HG02981 (cell line): ENCODE data around the gene COPZ1.
"Not testable (repeated sequence)": the region's sequence is repeated elsewhere in the genome, so short reads cannot be mapped to it uniquely, and the experiment has no call there.

ENCODE experiments used
- ATAC-seq: cut with Tn5 transposase; IDR thresholded peaks from one replicate; pipeline ENCODE4 v1.9.1; 2021; ENCODE audit warnings: mild to moderate bottlenecking, moderate library complexity; ENCODE audit not compliant: unreplicated experiment

COPZ1 gene, protein sequence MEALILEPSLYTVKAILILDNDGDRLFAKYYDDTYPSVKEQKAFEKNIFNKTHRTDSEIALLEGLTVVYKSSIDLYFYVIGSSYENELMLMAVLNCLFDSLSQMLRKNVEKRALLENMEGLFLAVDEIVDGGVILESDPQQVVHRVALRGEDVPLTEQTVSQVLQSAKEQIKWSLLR

DNA sequence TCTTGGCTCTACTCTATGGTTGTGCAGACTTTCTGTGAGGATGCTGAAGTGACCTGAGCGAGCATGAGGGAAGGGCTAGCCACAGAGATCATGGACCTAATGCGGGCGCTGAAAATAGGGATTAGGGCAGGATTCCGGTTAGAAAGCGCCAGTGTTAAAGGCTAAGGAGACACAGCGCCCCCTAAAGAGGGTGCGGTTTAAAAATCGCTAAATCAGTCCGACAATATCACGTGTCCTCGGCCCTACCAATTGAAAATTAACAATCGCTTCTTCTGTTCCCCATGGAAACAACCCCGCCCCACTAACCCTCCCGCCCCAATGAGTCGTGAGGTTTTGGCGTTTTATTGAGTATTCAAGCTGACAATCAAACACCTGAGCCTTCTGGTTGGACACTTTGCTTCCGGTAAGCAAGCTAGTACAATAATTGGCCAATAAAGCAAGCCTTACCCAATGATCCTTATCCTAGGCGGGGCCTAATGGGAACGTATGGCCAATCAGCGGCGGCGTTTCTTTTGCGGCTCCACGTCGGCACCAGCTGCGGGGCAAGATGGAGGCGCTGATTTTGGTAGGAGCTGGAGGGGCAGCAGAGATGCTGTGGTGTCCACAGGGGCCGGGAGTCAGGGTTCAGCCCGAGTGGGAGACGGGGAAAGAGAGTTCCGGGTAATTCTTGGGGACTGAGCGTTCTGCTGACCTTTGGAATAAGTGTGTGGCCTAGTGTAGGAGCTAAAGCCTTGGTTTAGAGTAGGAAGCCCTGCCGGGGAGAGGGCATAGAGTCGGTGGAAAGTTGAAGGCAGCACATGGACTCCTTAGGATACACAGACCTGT, at the start of gene COPZ1:
COPZ1 (plus strand) TSS at position 515 of the 825 bp plus-strand sequence; CDS start at position 548, 33 bp downstream.
- peak; percentile 97 for ATAC-seq

DNA sequence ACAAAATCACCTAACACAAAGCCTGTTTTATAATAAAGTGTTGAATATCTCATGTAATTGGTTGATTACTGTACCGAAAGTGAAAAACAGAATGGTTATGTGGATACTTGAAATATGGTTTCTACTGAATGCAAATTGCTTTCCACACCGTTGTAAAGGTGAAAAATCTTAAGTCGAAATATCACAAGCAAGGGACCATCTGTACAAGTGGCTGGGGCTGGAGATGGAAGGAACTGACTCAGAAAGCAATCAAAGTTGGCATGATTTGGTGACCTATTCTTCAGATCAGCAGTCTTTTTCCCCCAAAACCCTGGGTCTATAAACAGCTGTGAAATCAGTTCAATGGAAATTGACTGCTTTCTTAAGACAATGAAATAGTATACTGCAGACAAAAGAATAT, 48.6 kb upstream of the COPZ1 start:
- ATAC-seq = no peak

DNA sequence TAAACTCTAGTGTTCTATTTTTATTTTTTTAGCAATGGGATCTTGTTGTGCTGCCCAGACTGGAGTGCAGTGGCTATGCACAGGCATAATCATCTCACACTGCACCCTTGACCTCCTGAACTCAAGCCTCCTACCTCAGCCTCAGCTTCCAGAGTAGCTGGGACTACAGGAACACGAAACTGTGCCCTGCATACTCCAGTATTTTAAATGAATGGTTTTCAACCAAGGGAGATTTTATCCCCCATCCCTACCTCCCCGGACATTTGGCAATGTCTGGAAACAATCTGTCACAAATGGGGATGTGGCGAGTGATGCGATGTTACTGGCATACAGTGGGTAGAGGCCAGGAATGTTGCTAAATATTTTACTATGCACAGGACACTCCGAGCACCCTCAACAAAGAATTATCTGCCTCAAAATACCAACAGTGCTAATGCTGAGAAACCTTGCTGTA, 47.1 kb upstream of the COPZ1 start:
- no peak for ATAC-seq

DNA sequence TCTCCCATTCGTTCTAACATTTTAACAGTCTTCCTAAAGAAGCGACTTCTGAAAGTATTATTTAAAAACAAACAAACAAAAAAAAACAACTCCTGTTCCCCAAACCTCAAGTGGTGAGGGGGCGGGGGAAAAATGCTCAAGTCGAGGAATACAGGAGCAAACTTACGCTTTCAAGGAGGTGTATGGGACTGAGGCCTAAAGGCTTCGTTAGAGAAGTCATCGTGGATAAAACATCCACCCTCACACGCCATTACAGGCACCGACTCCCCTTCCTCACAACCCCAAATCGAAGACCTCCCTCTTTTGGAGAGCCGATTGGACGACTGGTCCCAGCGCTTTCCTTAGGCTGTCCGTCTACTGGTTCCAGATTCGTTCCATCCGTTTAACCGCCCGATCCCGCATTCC, 45.7 kb upstream of the COPZ1 start:
- ATAC-seq = no peak

DNA sequence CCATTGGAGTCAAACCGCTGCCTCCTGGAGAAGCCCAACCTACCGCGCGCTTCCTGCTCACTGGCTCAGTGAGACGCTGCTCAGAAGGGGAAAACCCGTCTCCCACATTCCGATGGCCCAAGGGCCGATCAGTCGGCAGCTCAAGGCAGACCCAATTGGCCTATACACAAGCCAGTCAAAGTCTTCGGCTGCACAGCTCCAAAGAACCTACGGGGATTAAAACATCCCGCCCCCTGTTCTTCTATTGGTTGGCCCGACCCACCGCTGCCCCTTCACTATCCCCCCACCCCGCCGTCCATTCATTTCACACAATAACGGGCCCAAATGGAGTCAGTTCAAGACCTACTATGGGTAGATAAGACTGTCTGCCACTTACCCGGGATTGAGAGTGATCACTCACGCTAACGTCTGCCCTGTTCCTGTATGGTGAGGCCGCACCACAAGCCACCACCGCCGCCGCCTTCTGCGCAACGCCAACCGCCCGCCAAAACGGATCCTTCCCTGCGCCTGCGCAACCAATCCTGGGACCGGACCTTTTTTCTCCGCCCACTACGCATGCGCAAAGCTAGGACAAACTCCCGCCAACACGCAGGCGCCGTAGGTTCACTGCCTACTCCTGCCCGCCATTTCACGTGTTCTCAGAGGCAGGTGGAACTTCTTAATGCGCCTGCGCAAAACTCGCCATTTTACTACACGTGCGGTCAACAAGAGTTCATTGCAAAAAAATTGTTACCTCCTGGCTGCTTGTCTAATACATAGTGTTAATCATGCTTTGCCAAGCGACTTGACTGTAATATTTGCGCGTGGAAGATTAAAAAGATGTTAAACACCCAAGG, 45.1 kb upstream of the COPZ1 start, which contains the start of gene CBX5:
CBX5 (minus strand) TSS at position 491 of the 836 bp plus-strand sequence. CDS start 22,472 bp downstream, outside the sequence.
- ATAC-seq = peak; percentile 66

DNA sequence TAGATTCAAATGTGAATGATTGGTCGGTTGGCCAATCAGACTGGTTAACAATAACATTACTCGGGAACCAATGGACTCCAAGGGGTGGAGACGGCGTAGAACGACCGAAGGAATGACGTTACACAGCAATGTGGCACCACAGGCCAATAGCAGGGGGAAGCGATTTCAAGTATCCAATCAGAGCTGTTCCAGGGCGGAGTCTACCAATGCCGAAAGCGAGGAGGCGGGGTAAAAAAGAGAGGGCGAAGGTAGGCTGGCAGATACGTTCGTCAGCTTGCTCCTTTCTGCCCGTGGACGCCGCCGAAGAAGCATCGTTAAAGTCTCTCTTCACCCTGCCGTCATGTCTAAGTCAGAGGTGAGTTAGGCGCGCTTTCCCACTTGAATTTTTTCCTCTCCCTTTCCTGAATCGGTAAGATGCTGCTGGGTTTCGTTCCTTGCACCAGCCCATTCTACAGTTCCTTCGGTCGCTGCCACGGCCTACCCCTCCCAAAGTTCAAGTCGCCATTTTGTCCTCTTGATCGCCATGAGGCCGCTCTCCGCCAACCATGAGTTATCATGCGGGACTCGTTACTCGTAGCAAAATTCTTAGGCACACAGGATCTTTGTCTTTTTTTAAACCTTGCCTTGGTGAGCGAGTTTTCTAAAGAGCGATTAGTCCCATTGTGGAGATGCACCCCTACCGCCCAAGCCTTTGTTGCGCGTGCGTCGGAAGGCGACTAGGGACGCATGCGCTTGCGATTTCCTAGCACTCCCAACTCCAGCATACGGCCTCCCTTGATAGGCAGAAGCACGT, 44.3 kb upstream of the COPZ1 start, which contains the start of gene HNRNPA1:
HNRNPA1 (plus strand) TSS at position 259 of the 793 bp plus-strand sequence; CDS start at position 341, 82 bp downstream.
- peak; percentile 85 for ATAC-seq

DNA sequence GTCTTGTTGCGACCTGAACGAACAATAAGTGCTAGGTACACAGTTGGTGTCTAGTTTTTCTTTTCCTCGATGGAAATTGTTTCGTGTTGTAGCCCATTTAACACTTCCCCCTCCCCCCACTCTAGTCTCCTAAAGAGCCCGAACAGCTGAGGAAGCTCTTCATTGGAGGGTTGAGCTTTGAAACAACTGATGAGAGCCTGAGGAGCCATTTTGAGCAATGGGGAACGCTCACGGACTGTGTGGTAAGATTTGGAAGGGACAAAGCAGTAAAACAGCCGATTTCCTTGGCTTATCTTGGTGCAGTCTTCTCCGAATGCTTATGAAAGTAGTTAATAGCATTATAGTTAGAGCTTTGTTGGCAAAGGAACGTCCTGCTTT, 43.7 kb upstream of the COPZ1 start:
- not testable (repeated sequence) for ATAC-seq

DNA sequence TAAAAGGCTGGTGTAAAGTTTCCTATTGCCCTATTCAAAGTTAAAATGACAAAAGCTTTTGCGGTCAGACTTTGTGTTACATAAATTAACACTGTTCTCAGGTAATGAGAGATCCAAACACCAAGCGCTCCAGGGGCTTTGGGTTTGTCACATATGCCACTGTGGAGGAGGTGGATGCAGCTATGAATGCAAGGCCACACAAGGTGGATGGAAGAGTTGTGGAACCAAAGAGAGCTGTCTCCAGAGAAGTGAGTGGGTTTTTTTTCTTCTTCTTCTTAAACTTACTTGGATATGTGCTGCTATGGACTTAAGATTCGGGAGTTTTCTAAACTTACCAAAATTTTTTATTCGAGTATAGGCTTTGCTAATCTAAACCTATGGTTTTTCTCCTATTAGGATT, 43.2 kb upstream of the COPZ1 start:
- ATAC-seq = not testable (repeated sequence)

DNA sequence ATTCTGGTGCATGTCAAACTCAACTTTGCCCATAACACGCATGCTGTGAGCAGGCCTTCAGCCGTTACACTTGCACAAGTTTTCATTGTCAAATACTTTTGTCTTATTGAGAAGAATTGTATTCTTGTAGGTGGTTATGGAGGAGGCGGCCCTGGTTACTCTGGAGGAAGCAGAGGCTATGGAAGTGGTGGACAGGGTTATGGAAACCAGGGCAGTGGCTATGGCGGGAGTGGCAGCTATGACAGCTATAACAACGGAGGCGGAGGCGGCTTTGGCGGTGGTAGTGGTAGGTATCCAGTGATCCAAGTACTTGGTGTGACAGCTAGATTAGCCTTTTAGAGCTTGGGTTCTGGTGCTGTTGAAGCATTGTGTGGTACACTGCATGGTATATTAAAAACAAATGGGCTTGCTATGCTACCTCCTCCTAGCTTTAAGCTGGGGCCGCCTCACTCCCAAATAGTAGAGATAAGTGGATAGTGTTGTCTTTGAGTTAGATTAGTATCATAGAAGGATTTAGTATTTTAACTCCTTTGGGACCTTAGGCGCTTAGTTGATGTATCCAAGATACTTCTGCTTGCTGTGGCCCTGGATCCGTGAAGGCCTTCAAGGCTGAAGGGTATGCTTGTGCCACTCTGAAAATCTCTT, 41.9 kb upstream of the COPZ1 start:
- no peak for ATAC-seq

DNA sequence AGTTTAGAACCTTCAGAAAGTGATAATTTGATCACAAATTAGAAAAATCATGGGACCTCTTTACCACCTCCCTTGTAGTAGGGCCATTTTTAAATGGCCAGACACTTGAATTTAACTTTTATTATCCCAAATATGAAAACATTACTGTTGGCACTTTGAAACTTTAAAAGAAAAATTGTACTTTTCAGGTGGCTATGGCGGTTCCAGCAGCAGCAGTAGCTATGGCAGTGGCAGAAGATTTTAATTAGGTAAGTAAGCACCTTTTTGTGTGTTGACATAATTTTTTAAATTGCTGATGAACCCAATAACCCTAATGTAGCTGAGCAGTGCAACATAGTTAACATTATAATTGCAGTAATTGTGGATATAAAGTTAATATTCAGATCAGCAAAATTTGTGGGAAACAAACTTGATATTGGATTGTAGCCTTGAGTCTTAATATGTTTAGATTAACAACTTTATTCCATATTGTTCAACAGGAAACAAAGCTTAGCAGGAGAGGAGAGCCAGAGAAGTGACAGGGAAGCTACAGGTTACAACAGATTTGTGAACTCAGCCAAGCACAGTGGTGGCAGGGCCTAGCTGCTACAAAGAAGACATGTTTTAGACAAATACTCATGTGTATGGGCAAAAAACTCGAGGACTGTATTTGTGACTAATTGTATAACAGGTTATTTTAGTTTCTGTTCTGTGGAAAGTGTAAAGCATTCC, 40.7 kb upstream of the COPZ1 start:
- ATAC-seq = not testable (repeated sequence)

DNA sequence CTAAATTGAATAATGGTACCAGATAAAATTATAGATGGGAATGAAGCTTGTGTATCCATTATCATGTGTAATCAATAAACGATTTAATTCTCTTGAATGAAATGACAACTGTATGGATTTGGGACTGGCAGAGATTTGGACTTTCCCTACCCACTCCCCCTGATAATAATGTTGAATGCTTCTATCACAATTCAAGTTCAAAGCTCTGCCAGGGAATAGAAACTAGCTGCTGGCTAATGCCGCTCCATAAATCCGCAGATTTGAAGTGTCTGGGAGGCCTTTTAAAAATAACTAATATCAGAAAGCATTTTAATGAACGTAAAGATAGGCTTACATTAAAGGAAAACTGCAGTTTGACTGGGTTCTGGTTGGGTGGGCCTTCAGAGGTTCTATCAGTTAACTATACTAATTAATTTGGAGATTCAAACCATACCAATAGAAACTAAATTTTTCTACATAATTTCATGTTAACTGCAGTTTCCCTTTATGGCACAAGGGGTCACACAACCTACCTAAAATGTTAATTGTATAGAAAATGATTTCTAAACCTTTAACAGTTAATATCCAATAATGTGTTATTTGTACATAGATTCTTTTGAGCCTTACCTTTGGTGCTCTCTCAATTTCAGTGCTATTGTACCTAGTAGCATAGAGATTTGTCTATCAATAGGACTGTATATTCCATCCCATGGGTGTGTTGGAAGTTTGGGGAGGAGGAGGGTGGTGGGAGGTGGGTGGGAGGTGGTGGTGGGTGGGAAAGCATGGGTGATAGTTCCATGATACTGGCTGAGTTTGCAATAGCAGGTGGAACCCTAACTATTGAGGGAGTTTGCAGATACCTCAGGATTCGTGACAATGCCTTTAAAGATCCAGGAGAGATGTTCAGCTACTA, 39.5 kb upstream of the COPZ1 start:
- ATAC-seq = no peak

DNA sequence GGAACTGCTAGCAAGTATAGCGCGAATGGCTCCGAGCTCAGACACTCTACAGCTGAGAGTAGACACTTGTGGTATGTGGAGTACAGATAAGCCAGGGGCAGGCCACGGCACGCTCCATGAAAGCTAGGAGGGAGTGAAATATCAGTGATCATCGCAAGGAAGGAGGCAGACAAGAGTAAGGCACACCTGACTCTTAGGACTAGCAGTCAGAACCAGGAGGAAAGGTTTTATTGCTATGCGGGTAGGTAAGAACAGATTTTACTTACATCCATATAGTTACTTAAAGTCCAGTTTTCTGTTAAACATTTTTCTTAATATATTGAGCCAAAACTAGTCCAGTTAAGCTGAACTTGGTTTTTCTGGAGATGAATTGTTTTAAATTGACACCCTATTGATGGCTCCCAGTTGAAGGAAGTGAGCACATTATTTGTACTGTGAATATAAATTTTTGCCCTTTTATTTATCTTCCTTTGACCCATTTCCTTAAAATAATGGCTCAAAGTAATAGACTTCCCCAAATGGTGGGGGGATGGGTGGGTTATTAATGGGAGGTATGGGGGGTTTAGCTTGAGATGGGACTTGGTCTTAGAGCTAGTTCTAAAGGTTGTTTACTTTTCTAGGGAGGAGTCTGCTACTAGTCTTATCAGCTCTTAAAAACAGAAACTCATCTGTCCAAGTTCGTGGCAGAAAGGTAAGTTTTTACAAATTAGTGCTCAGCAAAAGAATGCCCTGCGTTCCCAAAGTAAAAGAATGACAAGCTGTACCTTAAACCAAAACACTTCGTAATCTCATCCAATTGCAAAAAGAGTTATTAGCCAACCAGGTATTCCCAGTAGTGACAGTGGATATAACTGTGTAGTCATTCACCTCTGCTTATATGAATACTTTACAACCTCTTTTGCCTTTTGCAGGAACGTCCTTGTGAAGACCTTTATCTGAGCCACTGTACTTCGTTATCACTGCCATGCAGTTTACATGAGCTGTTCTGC, 38.6 kb upstream of the COPZ1 start:
- ATAC-seq = no peak

DNA sequence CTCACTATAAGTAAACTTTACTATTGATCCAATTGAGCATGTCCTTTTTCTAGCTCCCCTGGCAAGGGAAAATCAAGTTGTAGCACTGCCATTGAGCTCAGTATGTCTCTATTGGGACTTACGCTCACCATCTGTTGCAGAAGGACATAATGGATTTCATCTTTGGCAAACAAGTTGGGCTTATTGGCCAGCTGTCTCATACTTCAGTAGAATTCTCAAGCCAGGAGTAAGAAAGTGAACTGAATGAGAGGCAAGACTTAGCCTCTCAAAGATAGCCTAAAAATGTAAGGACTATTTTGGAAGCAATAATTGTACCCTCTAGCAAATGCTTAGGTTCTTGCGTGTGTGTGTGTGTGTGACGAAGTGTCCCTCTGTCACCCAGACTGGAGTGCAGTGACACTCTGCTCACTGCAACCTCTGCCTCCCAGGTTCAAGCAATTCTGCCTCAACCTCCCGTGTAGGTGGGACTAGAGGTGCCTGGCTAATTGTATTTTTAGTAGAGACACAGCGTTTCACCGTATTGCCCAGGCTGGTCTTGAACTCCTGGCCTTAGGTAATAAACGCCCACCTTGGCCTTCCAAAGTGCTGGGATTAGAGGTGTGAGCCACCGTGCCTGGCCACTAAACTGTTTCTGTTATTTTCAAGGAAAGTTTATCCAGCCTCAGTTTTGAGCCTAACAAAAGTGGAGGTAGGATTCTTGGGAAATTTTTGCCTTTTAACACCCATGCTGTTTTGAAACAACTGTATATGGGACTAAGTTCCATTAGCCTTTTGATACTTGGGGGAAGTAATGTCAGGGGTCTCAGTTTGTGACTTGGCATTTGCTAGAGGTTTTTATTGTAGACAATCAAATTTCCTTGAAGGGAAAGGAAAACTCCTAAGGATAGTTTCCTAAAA, 37.4 kb upstream of the COPZ1 start:
- no peak for ATAC-seq

DNA sequence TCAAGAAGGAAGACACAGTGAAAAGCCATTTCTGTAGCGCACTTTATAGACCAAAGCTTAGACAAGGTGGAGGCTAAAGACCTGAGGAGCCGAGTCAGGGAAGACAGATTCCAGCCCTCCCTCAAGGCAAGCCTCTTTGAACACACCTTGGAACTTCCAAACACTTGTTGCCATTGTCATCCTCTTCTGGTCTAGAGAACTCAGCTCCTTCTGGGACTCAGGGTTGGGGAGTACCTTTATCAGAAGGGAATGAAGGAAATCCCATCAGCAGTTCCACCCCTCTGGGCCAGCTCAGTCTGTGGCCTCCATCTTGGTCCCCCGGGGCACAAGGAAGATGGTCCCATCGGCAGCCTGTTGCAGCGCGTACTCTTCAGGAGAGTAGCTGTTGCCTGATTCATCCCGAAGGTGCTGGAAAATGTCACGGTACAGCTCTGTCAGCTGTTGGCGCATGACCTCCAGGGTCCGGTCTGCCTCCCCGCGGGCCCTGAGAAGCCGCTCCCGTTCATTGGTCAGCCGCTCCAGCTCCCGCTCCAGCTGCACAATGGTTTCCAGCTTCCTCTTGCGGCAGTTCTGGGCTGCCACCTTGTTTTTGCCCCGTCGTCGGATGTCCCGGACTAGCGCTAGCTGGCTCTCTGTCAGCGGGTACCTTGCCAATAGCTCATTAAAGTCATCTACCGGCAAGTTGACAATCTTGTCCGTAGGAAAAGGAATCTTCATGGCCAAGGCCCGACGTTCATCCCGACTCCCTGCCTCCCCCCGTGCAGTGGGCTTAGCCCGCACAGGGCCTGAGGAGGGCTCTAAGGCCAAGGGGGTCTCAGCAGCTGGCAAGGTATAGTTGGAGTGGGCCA, 32.6 kb upstream of the COPZ1 start:
- no peak for ATAC-seq

DNA sequence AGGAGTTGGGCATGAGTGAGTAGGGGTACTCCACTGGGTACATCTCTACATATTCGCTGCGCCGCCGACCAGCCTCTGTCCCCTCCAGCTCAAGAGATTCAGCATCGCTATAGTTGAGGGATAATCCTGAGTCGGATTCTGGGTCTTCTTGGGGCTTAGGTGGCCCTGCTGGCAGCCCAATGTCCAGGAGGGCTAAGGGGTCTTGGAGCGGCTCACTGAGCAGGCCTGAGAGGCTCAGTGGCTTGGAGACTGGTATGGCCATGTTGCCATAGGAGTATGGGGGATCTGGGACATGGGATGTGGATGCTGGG, 32.0 kb upstream of the COPZ1 start:
- no peak for ATAC-seq
